Esophagus muscularis mucosa (tissue), 3 donors: ENCODE data around the gene YBX2.

Experiments
- POLR2A ChIP-seq: fragments of 450-650 bp; IDR thresholded peaks from one replicate; pipeline ENCODE4 v1.6.1; 2017; ENCODE audit warnings: antibody characterized with exemption, moderate library complexity, mild to moderate bottlenecking, low read depth
- TF ChIP-seq, protein P1 (sequence below), 3 experiments: fragments of 200-600 bp in 2 of 3; fragments of 450-650 bp in 1 of 3; sonication (generic) in 2 of 3; IDR thresholded peaks; one replicate each; pipeline ENCODE4 v1.5.1; 2017 to 2019; ENCODE audit warnings: antibody characterized with exemption in 3 of 3, mild to moderate bottlenecking in 2 of 3, moderate library complexity in 1 of 3

DNA sequence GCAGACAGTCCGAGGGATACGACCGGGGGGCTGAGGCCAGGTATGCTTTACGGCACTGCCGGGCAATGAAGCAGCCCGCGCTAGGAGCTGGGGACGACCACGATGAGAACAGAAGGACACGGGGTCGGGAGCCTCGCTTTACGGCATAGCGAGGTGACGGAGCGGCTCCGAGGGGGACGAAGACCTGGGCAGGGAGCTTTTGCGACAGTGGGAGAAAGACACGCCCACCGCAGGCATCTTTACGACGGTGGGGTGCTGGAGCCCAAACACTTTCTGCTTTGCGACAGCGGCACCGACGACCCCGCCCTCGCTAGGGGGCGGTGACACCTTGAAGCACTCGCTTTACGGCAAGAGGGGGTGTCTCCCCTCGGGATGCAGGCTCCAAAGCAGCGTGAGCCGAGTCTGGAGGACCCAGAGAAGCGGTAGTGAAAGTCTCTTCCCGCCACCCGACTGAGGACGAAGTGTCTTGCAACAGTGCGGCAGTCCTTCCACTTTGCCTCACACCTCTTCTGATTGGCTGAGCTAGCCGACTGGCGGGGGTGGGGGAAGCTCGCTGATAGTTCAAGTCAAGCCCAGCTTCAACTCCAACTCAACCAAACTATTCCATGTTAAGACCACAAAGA is 35.0 kb upstream of the YBX2 start:
- TF ChIP-seq, protein P1, sequence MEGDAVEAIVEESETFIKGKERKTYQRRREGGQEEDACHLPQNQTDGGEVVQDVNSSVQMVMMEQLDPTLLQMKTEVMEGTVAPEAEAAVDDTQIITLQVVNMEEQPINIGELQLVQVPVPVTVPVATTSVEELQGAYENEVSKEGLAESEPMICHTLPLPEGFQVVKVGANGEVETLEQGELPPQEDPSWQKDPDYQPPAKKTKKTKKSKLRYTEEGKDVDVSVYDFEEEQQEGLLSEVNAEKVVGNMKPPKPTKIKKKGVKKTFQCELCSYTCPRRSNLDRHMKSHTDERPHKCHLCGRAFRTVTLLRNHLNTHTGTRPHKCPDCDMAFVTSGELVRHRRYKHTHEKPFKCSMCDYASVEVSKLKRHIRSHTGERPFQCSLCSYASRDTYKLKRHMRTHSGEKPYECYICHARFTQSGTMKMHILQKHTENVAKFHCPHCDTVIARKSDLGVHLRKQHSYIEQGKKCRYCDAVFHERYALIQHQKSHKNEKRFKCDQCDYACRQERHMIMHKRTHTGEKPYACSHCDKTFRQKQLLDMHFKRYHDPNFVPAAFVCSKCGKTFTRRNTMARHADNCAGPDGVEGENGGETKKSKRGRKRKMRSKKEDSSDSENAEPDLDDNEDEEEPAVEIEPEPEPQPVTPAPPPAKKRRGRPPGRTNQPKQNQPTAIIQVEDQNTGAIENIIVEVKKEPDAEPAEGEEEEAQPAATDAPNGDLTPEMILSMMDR (IDR thresholded peaks at IDR 0.05): peak in 1 of 3 experiments; percentile 3
- peak; percentile 64 for TF ChIP-seq POLR2A
